NCI-H1930 (cell line): ENCODE data around the gene ALDH3B2.
"Not testable (repeated sequence)": the region's sequence is repeated elsewhere in the genome, so short reads cannot be mapped to it uniquely, and the experiment has no call there.

Source experiments
- DNase-seq, 2 experiments: peaks; one replicate each; lab custom pipeline; 2025; lab: John Stamatoyannopoulos, UW

ALDH3B2 gene, protein sequence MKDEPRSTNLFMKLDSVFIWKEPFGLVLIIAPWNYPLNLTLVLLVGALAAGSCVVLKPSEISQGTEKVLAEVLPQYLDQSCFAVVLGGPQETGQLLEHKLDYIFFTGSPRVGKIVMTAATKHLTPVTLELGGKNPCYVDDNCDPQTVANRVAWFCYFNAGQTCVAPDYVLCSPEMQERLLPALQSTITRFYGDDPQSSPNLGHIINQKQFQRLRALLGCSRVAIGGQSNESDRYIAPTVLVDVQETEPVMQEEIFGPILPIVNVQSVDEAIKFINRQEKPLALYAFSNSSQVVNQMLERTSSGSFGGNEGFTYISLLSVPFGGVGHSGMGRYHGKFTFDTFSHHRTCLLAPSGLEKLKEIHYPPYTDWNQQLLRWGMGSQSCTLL

DNA sequence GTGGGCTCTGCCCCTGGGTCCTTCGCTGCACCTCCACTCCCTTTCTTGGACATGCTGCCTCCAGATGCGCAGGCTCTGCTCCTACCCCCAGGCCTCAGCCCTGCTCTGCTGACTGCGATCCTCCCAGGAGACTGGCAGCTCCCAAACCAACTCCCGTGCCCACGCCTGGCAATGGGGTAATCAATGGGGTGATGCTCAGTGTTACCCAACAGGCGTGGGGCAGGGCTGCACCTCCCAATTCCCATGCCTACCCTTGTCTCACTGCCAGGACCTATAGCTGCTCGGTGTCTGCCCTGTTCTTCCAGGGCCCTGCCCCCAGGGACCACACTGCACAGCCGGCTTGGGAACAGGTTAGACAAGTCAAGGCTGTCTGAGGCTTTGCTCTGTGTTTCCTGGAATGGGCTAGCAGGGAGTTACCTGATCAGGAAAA is at the start of gene ALDH3B2:
Gene ALDH3B2 (minus strand): TSS at position 182 of the 430 bp plus-strand sequence. CDS start 7,688 bp downstream, outside the sequence.
- no peak for DNase-seq

DNA sequence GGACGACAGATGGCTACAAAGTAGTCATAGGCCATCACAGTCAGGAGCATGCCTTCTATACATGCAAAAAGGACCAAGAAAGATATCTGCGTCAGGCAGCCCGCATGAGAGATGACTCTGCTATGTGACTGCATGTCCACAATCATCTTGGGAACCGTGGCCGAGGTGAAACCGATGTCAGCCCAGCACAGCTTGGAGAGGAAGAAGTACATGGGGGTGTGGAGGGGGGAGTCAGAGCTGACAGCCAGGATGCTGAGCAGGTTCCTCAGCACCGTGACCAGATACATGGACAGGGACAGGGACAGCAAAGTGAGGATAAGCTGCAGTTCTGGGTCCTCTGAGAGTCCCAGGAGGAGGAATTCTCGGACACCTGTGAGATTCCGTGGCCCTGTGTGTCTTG is 48.6 kb upstream of the ALDH3B2 start:
- DNase-seq, result not testable (repeated sequence)

DNA sequence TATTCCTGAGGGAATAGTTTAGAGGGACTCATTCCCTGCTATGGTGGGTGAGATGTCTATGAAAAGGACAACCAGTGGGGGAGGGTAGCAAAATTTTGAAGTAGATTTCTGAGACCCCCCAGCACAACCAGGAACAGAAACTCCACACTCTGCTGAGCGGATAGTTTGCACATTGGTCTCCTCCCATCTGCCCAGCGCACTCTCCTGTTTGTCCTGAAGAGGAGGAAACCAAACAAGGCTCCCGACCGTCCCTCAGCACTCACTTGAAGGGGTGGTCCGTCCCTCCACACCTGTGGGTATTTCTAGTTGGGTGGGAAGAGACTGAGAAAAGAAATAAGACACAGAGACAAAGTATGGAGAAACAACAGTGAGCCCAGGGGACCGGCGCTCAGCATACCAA is 41.8 kb upstream of the ALDH3B2 start:
- DNase-seq, result not testable (repeated sequence)

DNA sequence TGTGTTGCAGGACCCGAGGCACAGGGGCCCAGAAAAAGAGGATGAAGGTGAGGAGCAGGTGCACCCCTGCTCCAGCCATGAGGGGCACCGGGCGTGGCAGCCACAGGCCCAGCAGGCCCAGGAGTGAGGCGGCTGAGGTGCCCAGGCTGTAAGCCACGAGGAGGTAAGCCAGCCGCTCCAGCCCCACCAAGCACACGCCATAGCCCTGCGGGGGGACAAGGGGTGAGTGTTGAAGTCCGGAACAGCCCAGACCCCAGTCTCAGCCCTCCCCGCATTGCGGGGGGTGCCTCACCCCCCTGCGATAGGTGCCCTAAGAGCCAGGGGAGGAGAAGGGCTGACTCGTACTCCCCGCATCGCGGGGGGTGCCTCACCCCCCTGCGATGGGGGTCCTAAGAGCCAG is 41.4 kb upstream of the ALDH3B2 start:
- DNase-seq, result not testable (repeated sequence)

DNA sequence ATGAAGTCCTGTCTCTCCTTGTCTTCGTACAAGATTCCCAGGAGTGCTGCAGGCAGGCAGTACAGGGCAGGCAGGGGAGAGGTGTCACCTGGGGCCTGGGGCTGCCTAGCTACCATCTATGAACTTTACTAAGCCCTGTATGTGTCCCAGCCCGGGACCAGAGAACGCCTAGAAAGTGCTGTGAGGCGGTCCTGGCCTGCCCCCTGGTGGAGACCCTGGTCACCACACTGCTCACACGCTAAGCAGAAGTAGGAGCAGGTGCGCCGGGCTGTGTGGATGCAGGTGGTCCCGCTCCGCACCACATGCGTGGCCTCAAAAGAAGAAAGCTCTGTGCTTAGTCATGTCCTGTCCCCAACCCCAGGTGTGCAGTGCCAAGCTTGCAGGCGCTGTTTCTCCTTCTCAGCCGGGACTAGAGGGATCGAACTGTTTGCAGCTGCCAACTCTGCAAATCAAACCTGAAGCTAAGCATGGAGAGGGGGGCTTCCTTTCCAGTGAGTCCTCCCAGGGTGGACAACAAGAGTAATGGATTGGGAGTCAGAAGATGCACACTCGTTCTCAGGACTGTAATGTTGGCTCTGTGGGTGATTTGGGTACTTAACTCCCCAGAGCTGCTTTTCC is 39.6 kb upstream of the ALDH3B2 start:
- DNase-seq, result not testable (repeated sequence)

DNA sequence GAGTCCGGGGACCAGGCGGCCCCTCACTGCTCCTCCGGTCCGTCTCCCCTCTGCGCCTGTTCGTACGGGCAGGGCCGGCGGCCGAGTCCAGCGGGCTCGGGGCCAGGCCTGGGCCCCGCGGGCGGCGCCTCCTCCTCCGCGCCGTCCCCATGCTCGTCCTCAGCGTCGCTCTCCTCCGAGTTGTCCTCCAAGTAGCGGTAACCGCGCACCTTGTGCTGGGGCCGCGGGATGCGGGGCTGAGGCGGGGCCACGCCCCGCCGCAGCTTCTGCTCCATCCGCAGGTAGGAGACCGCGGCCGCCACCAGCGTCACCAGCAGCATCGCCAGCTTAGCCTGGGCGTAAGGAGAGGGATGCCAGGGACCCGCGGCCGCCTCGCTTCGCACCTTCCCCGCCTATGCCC is 37.3 kb upstream of the ALDH3B2 start:
- DNase-seq, result not testable (repeated sequence)

DNA sequence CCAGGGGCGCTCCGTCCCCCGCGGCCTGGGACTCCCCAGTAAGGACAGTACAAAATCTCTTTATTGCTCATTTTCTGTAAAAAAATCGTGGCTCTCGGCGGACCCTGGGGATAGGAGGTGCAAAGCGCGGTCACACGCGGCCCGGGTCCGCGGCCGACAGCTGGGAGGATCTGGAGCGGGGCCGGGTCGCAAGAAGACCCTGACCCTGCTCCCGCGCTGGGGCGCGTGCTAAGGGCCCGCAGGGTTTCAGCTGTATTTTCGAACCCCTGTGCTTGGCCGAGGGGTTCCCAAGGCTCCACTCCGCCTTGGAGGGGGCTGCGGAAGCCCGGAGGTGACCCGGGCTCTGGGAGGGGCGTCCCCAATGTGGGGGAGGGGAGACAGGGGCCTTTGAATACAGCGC is 36.8 kb upstream of the ALDH3B2 start:
- DNase-seq, result not testable (repeated sequence)

DNA sequence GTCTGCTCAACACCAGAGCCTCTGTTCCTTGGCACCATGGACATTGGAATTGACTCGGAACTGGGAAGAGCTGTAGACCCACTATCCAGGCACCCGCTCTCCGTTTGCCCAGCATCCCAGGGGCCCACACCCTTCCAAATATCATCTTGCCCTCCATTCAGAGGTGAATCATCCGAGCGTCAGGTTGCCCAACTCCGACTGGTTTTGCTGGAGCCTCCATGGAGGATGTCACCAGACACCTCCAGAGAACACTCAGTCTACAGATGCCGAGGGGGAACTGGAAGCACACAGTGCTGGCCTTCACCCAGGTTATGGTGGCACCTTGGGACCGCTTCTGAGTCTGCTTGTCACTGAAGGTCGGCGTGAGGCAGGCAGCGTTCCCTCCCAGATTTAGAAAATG is 35.4 kb upstream of the ALDH3B2 start:
- DNase-seq, result not testable (repeated sequence)

DNA sequence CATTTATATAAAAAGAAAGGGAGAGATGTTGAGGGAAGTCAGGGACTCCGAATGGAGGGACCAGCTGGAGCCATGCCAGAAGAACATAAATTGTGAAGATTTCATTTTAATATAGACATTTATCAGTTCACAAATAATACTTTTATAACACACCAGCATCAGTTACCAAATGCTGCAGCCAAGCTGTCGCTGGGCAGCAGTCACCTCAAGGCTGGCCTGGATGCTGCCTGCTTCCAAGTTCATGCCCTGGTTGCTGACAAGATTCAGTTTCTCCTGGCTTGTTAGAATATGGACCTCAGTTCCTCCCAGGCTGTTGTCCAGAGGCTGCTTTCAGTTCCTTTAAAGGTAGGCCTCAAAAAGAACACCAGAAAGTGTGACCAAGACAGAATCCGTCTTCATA is 30.8 kb upstream of the ALDH3B2 start:
- no peak for DNase-seq

DNA sequence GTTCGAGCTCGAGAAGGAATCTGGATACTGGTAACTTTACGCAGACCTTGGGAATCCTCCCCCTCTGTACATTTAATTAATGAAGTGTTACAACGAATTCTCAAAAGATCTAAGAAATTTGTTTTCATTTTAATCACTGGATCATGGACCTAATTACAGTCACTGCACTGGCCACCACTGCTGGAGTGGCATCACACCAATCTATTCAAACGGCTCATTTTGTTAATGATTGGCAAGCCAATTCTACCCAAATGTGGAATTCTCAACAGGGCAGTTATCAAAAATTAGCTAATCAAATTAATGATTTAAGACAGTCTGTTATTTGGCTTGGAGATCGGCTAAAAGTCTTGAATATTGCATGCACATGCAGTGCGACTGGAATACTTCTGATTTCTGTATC is 30.1 kb upstream of the ALDH3B2 start:
- DNase-seq, result no peak

DNA sequence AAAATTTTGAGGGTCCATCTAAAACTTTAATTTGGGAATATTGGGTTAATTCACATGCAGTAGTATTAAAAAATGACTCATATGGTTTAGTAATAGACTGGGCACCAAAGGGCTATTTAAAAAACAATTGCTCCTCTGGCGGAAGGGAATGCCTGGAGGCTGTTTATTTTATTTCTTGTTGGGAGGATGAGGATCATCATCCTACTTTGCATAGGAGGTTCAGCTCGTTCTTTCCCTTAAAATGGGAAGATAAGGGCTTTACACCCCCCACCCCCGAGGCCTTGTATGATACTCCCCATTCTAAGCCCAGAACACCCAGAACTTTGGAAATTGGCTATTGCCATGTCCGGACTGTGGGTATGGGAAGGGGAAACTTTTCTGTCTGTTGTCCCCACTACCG is 29.3 kb upstream of the ALDH3B2 start:
- not testable (repeated sequence) for DNase-seq

DNA sequence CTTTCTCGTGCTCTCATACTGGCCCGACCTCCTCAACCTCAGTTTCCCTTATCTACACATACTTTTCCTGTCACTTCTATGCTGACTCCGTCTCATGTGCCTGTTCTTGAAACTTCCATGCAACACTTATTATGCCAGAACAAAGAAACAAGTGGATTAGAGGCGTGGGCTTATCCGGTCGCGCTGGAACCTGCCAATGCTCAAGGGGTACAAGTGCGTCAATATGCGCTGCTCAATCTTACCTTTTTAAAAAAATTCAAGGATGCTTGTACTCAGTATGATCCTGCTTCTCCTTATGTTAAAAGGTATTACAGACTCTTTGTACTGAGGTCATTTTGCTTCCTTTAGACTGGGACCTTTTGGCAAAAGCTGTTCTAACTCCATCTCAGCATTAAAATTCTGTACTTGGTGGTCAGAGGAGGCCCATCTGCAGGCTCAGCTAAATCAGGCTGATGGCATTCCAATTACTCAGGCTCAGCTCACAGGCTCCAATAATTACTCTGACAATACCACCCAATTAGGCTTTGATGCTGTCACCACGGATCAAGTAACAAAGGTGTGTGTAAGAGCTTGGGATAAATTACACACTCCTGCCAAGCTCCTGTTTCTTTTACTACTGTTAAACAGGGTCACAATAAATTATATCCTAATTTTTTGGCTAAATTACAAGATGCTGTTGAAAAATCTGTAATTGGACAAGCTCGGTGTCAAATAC is 26.3 kb upstream of the ALDH3B2 start:
- peak in 1 of 2 experiments; percentile 24 for DNase-seq

DNA sequence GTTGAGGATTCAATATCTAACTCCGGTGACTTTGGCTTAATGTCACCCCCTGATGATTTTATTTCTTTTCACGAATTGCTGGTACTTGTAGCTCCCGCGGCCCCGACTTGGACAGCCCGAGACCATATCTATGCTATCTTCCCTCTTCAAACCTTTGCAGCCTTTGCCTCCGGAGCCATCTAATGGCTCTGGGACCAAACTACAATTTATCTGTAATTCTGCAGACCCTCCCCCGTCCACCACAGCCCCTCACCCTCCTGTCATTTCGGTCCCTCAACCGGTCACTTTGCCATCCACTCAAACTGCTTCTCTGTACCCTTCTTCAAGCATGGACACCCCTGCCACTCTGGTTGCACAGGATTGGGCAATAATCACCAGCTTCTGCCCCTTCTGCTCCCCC is 25.7 kb upstream of the ALDH3B2 start:
- no peak for DNase-seq

DNA sequence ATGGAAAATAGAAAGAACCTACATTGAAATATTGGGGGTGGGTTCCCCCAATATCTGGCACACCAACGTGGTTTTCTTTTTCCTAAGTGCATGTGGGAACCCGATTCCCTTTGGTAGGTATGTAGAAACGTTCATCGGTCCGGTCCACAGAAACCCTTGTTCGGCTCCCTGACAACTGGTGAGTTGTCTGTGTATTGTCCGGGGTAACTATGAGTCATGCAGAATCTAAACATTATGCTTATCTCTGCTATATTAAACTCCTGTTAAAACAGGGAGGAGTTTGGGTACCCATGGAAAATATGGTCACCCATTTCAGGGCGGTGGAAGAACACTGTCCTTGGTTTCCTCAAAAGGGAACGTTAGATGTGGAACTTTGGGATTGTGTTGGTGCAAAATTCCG is 25.1 kb upstream of the ALDH3B2 start:
- DNase-seq, result no peak

DNA sequence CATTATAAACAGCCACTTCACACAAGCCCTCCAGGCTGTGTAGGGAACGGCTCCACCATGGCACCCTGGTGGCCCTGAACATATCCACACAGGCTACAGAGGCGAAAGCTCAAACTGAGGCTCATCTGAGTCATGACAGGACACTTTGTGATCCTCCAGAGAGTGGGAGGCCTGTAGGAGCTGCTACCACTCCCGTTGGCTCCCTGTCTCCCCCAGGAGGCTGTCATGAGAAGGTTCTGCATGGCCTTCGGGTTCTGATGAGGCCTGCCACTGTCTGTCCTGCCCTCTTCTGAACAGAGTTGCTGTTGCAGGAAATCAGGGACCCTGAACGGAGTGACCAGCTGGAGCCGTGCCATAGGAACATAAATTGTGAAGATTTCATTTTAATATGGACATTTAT is 23.8 kb upstream of the ALDH3B2 start:
- no peak for DNase-seq

DNA sequence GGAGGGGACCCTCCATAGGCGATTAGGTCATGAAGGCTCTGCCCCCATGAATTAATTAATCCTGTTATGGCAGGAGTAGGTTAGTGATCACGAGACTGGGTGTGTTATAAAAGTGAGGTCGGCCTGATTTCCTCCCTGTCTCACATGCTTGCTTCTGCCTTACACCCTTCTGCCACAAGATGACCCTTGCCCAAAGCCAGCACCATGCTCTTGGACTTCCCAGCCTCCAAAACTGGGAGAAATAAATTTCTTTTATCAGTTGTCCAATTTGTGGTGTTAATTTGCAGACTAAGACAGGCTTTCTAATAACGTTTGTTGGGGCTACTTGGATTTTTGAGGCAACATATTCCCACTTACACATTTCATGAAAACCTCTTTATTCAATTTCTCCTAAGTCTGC is 23.4 kb upstream of the ALDH3B2 start:
- DNase-seq, result no peak

DNA sequence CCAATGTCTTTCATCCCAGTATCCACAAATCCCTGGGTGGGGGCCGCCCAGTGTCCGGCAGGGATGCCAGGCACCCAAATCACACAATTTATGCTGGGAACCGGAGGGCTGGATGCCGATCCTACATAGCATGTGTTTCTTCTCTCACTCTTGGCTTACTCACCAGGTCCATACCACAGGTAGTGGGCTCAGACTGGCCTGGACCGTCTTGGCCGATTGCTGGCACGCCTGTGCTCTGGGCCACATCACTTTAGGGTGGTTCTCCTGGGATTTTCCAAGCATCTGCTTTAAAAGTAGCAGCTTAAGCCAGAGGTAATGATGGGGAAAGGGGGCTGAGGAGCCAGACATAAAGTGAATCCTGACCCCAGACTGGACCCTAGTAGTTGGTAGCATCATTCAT is 22.6 kb upstream of the ALDH3B2 start:
- DNase-seq, result no peak

DNA sequence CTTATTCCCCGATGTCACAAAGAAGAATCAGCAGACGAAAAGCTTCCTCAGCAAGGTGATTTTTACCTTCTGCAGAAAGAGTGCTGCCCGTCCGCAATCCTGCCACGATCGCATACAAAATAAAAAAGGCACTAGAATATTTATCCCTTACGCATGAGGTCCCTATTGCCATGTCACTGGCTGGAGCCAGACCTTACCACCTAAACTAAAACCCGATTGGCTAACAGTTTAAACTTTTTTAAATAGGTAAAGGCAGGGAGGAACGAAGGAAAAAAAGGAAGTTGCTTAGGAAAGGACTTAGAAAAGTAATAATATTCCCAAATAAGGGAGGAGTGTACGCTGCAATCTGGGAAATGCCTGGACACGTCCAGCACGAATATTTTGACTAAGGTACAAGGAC is 21.2 kb upstream of the ALDH3B2 start:
- no peak for DNase-seq

DNA sequence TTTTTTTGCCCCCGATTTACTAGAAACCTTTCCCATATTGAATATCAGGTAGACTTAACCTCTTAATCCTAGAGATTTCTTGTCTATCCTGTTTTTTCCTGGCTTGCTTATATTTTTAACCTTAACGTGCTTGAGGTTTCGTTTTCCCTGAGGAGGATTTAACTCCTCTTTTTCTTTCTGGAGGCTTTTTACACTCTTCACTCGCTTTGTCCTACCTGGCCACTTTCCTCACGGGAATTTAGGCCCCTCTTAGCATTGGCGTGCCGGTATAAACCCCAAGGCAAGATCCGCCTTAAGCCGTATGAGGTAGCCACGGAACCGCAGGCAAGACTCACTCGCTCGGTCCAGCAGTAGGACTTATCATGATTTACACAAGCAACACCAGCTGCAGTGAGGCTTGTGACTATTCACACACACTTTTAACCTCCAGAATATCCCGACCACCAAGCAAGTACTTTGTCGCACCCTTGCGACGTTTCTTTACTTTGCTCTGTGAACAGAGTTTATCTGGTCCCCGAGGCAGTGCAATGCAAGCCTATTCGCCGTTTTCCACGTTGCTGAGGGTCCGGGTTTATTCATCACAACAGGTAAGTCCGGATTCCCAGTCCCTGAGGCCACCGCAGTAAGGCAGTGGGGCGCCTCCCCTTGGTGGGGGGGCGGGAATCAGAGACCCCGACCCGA is 20.6 kb upstream of the ALDH3B2 start:
- no peak for DNase-seq

DNA sequence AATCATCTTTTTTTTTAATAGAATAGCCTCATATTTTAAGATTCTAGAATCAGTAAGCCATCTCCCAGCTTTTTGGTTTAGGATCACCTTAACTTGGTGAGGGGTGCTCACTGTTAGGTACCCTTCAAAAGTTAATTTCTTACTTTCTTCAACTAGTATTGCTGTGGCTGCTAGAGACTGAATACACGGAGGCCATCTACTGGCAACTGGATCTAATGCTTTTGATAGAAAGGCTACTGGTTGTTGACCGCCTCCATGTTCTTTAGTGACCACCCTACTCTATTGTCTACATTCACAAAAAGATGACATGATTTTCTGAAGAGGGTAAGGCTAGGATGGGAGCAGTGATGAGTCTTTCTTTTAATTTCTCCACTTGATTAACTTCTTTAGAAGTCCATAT is 16.7 kb upstream of the ALDH3B2 start:
- DNase-seq, result no peak

DNA sequence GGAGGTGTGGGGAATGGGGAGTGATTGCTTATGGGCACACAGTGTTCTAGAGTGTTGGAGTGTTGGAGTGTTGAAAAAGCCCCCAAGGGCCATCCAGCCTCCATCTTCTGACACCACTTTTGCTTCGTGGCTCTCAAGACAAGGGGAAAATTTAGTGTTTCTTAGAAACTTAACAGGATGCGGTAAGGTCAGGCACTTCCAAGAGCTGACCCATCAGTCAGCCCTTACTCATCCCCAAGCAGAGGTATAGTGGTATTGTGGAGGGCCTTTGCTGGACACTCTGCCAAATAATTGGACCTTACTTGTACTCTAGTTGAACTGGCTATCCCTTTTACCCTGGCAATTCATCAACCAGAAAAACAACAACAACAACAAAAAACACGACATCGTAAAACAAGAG is 14.8 kb upstream of the ALDH3B2 start:
- no peak for DNase-seq

DNA sequence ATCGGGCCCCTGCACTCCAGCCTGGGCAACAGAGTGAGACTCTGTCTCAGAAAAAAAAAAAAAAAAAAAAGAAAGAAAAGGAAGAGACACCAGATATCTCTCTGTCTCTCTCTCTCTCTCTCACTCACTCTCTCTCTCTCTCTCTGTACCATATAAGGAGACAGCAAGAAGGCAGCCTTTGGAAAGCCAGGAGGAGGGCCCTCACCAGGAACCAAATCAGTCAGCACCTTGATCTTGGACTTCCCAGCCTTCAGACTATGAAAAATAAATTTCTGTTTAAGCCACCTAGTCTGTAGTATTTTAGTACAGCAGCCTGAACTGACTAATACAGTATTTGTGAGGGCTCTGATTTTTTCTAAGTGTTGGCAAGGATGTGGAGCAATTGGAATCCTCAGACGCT is 13.6 kb upstream of the ALDH3B2 start:
- DNase-seq, result no peak
